Measurements from ENCODE around the gene SH3BGRL. TPM values are rescaled to one million over a fixed set of nuclear protein-coding genes. Genes with fewer than 3 reads are reported as not detected.

SH3BGRL gene
- total and polyA plus RNA-seq, 3 donors from 2014 or later: 95.3 to 158 (median 107) TPM

GRCh38 chrX:81259714-81260395 lies 58.0 kb downstream of the SH3BGRL start:
- Histone ChIP-seq H3K4me3 (no peak overlapping the region), H3K27me3 (no peaks in the 10 kb centered on the region), H3K36me3 (ENCODE audit: low read depth, missing control alignments) (no peaks in the 10 kb centered on the region), H3K4me1 (peaks cover 7% of the 10 kb centered on the region), H3K9me3 (no peaks in the 10 kb centered on the region), H3K27ac (peak overlapping the region in 1 of 2 donors; percentile 52)
- WGBS, 2 donors: 81 to 84% methylated on average over 3 of the region's 3 CpGs
- TF ChIP-seq CTCF (IDR thresholded peaks at IDR 0.05) (no peak), POLR2A (IDR thresholded peaks at IDR 0.05) (no peak)
- intact Hi-C loops (cut with DNase I; ENCODE audit: low total_unique reads): no loop called here
- DNase-seq: no peak

GRCh38 chrX:81261576-81261975 lies 59.7 kb downstream of the SH3BGRL start:
- intact Hi-C loops (cut with DNase I; ENCODE audit: low total_unique reads): no loop called here
- no peak overlapping the region for H3K4me3 ChIP-seq
- no peaks in the 10 kb centered on the region for H3K9me3 ChIP-seq
- no peaks in the 10 kb centered on the region for H3K27me3 ChIP-seq
- H3K27ac ChIP-seq: no peak overlapping the region
- TF ChIP-seq POLR2A (IDR thresholded peaks at IDR 0.05): no peak
- TF ChIP-seq CTCF (IDR thresholded peaks at IDR 0.05): no peak
- WGBS, 2 donors: 67 to 69% methylated on average over 2 of the region's 2 CpGs
- peaks cover 7% of the 10 kb centered on the region for H3K4me1 ChIP-seq
- no peak for DNase-seq
- H3K36me3 ChIP-seq (ENCODE audit: low read depth, missing control alignments): no peaks in the 10 kb centered on the region

- intact Hi-C loops (cut with DNase I; ENCODE audit: low total_unique reads): no loop called here
These were observed 61.2 kb downstream of the SH3BGRL start for GRCh38 chrX:81263059-81263458.

GRCh38 chrX:81278616-81279015 lies 76.7 kb downstream of the SH3BGRL start:
- no peak for TF ChIP-seq POLR2A (IDR thresholded peaks at IDR 0.05)
- TF ChIP-seq CTCF (IDR thresholded peaks at IDR 0.05): no peak
- 48 to 66% methylated on average over 2 of the region's 2 CpGs for WGBS, 2 donors
- intact Hi-C loops (cut with DNase I; ENCODE audit: low total_unique reads): no loop called here

More at GRCh38 chrX:81263059-81263458, 61.2 kb downstream of the SH3BGRL start:
- Histone ChIP-seq H3K4me3 (no peak overlapping the region), H3K36me3 (ENCODE audit: low read depth, missing control alignments) (no peaks in the 10 kb centered on the region), H3K27me3 (no peaks in the 10 kb centered on the region), H3K4me1 (peaks cover 7% of the 10 kb centered on the region), H3K27ac (no peak overlapping the region), H3K9me3 (no peaks in the 10 kb centered on the region)
- TF ChIP-seq CTCF (IDR thresholded peaks at IDR 0.05) (no peak), POLR2A (IDR thresholded peaks at IDR 0.05) (no peak)
- DNase-seq: no peak
- 28 to 86% methylated on average over 2 of the region's 2 CpGs for WGBS, 2 donors

GRCh38 chrX:81280148-81280547 lies 78.2 kb downstream of the SH3BGRL start:
- Histone ChIP-seq H3K9me3 (no peaks in the 10 kb centered on the region), H3K4me1 (no peaks in the 10 kb centered on the region), H3K27me3 (no peaks in the 10 kb centered on the region), H3K4me3 (no peak overlapping the region), H3K36me3 (ENCODE audit: low read depth, missing control alignments) (no peaks in the 10 kb centered on the region), H3K27ac (no peak overlapping the region)
- no peak for DNase-seq
- WGBS, 2 donors: 87 to 95% methylated on average over 5 to 8 of the region's 8 CpGs
- TF ChIP-seq CTCF (IDR thresholded peaks at IDR 0.05) (no peak), POLR2A (IDR thresholded peaks at IDR 0.05) (no peak)
- intact Hi-C loops (cut with DNase I; ENCODE audit: low total_unique reads): no loop called here

More at GRCh38 chrX:81278616-81279015, 76.7 kb downstream of the SH3BGRL start:
- no peaks in the 10 kb centered on the region for H3K9me3 ChIP-seq
- no peak for DNase-seq
- no peak overlapping the region for H3K27ac ChIP-seq
- H3K4me3 ChIP-seq: no peak overlapping the region
- no peaks in the 10 kb centered on the region for H3K4me1 ChIP-seq
- no peaks in the 10 kb centered on the region for H3K27me3 ChIP-seq
- no peaks in the 10 kb centered on the region for H3K36me3 ChIP-seq (ENCODE audit: low read depth, missing control alignments)

Data from testis (tissue), 3 donors.